ENCODE data around the gene SCP2.
"Not testable (repeated sequence)": the region's sequence is repeated elsewhere in the genome, so short reads cannot be mapped to it uniquely, and the experiment has no call there.

The SCP2 gene

GRCh38 chr1:52973841-52974240 lies 46.8 kb downstream of the SCP2 start:
- no peak for DNase-seq (ENCODE audit: low read depth in 2 of 2)

DNA sequence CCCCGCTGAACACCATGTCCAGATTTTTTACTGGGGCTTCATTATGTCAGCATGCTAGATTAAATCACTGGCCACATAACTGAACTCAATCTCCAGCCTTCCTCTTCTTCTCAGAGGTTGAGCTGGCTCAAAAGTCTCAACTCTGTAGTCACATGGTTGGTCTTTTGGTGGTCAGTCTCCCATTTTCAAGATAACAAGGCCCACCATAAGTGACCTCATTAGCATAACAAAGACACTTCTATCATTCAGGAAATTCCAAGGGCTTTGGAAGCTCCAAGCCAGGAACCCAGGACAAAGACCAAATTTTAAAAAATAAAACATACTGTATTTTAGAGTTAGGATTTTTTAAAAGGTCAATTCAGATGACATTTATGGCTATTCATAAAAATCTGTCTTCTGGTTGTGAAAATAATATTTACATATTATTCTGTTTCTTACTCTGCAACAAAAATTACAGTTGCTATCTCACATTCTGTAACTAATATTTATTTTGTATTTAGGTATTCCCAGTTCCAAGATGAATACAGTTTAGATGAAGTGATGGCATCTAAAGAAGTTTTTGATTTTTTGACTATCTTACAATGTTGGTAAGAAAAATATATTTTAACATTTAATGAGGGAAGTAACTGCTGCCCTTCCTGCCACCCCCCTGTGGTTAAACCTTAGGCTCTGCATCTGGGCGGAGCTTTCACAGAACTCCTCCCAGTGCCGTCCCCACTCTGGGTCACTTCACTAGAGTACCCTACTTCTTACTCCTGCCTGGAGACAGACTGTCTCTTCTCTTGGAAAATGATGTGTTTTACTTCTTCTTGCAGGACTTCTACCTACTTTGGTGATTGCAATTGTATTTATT lies 49.3 kb downstream of the SCP2 start:
- DNase-seq (ENCODE audit: low read depth in 2 of 2) = no peak

GRCh38 chr1:52978045-52978444 lies 51.0 kb downstream of the SCP2 start:
- DNase-seq (ENCODE audit: low read depth in 2 of 2) = no peak

DNA sequence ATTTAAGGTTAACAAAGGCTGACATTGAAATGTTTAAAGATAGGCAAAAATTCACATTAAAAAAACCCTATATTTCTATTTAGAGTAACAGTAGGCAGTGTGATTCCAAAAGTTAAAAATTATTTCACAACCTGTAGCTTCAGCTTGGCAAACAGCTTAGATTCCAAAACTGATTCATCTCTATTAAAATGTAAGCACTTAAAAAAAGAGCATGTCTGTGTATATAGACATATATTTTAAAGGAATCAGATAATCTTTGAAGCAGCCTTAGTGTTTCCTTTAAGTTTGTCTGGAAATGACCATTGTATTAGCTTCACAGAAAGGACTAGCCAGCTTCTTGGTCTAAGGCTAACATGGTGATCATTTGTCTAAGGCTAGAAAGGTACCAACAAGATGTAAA lies 65.7 kb downstream of the SCP2 start:
- DNase-seq (ENCODE audit: low read depth in 2 of 2) = not testable (repeated sequence)

DNA sequence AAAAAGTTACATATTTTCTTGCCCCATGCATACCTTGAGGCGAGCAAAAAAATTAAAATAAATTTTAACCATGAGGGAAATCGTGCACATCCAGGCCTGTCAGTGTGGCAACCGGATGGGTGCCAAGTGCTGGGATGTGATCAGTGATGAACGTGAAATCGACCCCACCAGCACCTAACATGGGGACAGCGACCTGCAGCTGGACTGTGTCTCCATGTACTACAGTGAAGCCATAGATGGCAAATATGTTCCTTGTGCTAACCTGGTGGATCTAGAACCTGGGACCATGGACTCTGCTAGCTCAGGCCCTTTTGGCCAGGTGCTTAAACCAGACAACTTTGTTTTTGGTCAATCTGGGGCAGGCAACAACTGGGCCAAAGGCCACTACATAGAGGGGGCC lies 67.6 kb downstream of the SCP2 start:
- DNase-seq (ENCODE audit: low read depth in 2 of 2) = no peak

DNA sequence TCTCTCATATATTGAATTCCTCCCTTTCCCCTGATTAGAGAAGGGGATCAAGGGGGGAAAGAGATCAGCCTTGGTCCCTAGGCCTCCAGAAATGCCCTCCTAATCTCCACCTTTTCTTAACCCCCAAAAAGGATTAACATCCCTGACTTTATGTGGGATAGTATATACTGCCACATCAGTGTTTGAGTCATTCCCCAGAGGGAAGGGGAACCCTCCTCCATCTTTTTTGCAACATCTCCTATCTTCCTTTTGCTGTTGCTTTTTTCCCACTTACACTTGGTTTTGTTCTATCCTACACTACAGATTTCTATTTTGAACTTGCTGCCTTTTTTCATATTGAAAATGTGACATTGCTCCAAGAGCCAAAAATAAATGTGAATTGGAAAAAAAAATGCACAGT lies 69.6 kb downstream of the SCP2 start:
- DNase-seq (ENCODE audit: low read depth in 2 of 2) = no peak

DNA sequence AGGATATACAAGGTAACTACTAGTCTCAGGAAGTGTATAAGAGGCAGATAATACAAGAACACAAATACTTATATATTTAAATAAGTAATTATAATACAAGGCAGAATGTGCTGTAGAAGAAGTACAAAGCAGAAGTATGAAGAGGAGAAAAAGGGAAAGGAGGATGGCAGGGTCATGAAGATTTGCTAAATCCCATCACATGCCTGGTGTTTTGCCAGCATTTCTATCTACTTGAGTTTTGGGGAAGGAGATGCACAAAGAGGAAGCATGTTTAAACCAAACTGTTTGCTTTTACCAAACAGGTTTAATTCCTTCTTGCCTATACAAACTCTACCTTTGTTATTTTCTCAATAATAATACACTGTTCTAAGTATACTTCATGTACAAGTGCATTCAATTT lies 74.1 kb downstream of the SCP2 start:
- no peak for DNase-seq (ENCODE audit: low read depth in 2 of 2)

GRCh38 chr1:53006612-53007011 lies 79.5 kb downstream of the SCP2 start:
- not testable (repeated sequence) for DNase-seq (ENCODE audit: low read depth in 2 of 2)

GRCh38 chr1:53010247-53010646 lies 83.2 kb downstream of the SCP2 start:
- DNase-seq (ENCODE audit: low read depth in 2 of 2) = not testable (repeated sequence)

GRCh38 chr1:53011175-53011574 lies 84.1 kb downstream of the SCP2 start:
- DNase-seq (ENCODE audit: low read depth in 2 of 2) = no peak

- peak; percentile 48 to 51 for DNase-seq (ENCODE audit: low read depth in 2 of 2)
These were observed 87.9 kb downstream of the SCP2 start for GRCh38 chr1:53014791-53015507.

DNA sequence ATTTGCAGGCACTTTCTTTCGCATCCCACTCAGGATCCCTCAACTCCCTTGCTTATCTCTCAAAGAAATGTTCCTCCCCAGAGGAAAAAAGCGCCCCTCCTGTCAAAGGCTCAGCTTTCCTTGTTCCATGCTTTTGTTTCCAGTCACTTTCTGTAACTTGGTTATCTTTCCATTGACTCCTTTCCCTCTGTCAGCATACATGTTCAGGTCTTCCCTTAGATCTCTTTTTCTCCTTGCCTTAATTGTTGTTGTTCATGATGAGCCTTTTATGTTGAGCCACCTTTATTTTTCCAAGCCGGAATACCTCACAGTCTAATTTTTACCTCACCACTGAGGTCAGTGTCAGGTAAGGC lies 88.4 kb downstream of the SCP2 start:
- no peak for DNase-seq (ENCODE audit: low read depth in 2 of 2)

DNA sequence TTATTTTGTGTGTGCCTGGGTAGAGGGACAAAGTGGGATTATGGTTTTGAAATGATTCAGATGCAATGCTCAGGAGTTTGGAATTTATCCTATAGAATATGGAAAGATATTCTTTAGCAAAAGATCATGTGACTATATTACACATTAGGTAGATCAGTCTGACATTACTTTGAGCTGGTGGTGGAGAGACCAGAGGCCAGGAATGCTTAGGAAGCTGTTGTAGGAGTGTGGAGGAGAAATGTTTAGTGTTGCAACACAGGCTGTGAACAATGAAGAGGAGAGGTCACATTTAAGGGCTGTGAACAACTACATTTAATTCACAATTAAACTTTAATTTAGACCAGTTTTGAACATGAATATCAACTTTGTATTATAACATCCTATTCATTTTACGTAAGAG lies 89.6 kb downstream of the SCP2 start:
- no peak for DNase-seq (ENCODE audit: low read depth in 2 of 2)

- DNase-seq (ENCODE audit: low read depth in 2 of 2) = no peak
These were observed 93.5 kb downstream of the SCP2 start for GRCh38 chr1:53020588-53020987.

DNA sequence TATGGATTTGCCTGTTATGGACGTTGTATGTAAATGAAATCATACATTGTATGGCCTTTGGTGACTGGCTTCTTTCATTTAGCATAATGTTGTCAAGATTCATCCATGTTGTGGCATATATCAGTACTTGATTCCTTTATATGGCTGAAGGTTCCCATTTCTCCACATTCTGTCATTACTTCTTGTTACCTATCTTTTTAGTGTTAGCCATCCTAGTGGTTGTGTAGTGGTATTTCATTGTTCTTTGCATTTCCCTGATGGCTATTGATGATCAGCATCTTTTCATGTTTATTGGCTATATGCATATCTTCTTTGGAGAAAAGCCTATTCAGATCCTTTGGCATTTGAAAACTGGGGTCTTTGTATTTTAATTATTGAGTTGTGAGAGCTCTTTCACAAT lies 95.1 kb downstream of the SCP2 start:
- DNase-seq (ENCODE audit: low read depth in 2 of 2) = no peak

- no peak for DNase-seq (ENCODE audit: low read depth in 2 of 2)
These were observed 96.5 kb downstream of the SCP2 start for GRCh38 chr1:53023546-53023945.

GRCh38 chr1:53024117-53024516 lies 97.0 kb downstream of the SCP2 start:
- DNase-seq (ENCODE audit: low read depth in 2 of 2) = no peak

- DNase-seq (ENCODE audit: low read depth in 2 of 2) = no peak
These were observed 98.1 kb downstream of the SCP2 start for GRCh38 chr1:53025034-53025768.

- no peak for DNase-seq (ENCODE audit: low read depth in 2 of 2)
These were observed 98.7 kb downstream of the SCP2 start for GRCh38 chr1:53025769-53026112.

DNA sequence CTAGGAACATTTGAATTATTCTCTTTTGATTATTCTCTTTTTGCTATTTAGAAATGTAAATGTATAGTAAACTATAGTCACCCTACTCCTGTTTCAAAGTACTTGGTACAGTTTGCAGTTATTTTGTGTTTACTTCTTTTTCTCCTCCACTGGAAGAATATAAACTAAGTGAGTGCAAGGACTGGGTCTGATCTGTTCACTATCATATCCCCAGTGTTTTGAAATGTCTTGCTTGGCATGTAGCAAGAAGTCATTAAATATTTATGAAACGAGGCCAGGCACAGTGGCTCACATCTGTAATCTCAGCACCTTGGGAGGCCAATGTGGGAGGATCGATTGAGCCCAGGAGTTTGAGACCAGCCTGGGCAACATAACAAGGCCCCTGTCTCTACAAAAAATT lies 99.2 kb downstream of the SCP2 start:
- DNase-seq (ENCODE audit: low read depth in 2 of 2) = no peak

DNA sequence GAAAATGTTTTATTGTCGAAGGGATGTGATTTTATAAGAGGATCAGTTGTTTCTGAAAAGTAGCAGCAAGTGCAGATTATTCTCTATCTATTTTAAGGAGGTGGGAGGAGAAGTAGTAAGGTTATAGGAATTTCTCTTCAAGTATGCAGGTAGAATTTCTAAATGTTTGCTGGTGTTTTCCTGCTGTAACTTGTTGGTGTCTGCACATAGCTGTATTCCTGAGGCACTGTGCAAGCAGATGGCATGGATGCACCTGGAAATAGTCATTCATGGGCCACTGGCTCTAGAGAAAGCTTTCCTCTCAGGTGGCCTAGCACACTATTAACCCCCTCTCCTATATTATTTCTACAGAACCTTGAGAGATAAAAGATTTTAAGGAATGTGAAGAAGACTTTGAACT lies 104.7 kb downstream of the SCP2 start:
- no peak for DNase-seq (ENCODE audit: low read depth in 2 of 2)

DNA sequence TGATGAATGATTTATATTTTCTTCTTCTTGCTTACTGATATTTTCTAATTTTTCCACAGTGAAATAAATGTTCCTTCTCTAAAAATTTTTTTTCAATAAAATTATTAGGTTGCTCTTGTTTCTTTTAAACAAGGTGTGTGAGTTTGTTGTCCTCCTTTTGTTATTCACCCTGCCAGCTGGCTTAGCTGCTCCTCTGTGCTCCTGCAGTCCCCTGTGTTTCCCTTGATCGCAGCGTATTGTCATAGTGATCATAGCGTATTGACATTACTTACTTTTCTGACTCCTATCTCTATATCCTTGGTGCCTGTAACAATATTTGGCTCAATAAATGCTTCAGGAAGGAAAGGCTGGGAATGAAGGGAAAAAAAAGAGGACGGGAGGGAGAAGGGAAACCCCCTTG lies 110.1 kb downstream of the SCP2 start:
- DNase-seq (ENCODE audit: low read depth in 2 of 2) = no peak

- DNase-seq (ENCODE audit: low read depth in 2 of 2) = no peak
These were observed 111.5 kb downstream of the SCP2 start for GRCh38 chr1:53038566-53038965.

Measured in stimulated activated CD8-positive, alpha-beta memory T cell treated with anti-CD3 and anti-CD28 coated beads, Interleukin-7, amount 100 ng/mL, for 1 hour (primary cell).